ENCODE data around the gene AOAH. TPM values are rescaled to one million over a fixed set of nuclear protein-coding genes. Genes with fewer than 3 reads are reported as not detected.

Gene AOAH
- total and polyA plus RNA-seq, 2 donors (not counting 3 experiments of a cell fraction or from before 2014, with no cell fraction given), result not detected

DNA sequence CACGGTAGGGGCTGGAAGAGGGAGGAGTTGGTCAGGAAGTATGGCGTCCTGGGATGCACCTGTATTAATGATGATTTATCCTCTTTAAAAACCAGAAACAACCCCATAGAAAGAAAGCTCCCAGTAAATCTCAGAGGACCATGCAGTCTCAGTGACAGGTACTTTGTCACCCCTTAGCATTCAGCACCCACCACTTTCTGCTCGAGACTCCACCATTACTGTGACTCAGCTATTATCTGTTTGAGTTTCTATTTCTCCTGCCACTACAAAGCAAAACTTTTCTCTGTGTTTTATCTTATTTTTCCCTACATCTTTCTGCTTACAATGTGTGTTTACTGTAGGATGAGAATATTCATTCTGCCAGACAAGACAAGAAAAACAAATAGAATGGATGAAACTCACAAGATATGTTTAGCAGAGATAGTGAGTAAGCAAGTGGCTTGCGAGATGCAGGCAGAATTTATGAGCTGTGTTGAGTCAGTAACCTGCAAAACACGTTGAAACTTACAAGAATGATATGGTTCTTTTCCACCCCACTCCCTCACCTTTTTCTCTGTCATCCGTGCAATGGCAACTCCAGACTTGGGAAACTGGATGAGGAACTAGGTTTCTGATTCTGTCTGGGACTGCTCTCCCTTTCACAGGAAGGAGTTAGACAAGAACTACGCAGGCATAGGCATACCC lies 127.1 kb downstream of the AOAH start:
- TF ChIP-seq POLR2A (IDR thresholded peaks at IDR 0.05; ENCODE audit: low read depth, low read length), result no peak
- no peak for TF ChIP-seq EZH2 (IDR thresholded peaks at IDR 0.05; ENCODE audit: borderline replicate concordance, low read depth, low read length, severe bottlenecking)
- no peak for TF ChIP-seq FOS (IDR thresholded peaks at IDR 0.05; ENCODE audit: borderline replicate concordance, insufficient read depth, low read length)
- TF ChIP-seq, protein P1, sequence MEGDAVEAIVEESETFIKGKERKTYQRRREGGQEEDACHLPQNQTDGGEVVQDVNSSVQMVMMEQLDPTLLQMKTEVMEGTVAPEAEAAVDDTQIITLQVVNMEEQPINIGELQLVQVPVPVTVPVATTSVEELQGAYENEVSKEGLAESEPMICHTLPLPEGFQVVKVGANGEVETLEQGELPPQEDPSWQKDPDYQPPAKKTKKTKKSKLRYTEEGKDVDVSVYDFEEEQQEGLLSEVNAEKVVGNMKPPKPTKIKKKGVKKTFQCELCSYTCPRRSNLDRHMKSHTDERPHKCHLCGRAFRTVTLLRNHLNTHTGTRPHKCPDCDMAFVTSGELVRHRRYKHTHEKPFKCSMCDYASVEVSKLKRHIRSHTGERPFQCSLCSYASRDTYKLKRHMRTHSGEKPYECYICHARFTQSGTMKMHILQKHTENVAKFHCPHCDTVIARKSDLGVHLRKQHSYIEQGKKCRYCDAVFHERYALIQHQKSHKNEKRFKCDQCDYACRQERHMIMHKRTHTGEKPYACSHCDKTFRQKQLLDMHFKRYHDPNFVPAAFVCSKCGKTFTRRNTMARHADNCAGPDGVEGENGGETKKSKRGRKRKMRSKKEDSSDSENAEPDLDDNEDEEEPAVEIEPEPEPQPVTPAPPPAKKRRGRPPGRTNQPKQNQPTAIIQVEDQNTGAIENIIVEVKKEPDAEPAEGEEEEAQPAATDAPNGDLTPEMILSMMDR (IDR thresholded peaks at IDR 0.05; ENCODE audit: extremely low read depth in 1 of 2, insufficient read depth in 1 of 2, low read depth in 1 of 2, low read length in 2 of 2), result no peak
- TF ChIP-seq MYC (IDR thresholded peaks at IDR 0.05; ENCODE audit: low read depth, low read length), result no peak
- no peak for TF ChIP-seq POLR2AphosphoS5 (IDR thresholded peaks at IDR 0.05; ENCODE audit: insufficient read depth, low read depth, low read length)
- TF ChIP-seq JUN (IDR thresholded peaks at IDR 0.05; ENCODE audit: borderline replicate concordance, insufficient read depth, insufficient read length, low read depth), result no peak
- TF ChIP-seq, protein P2, sequence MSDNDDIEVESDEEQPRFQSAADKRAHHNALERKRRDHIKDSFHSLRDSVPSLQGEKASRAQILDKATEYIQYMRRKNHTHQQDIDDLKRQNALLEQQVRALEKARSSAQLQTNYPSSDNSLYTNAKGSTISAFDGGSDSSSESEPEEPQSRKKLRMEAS (IDR thresholded peaks at IDR 0.05; ENCODE audit: insufficient read depth, insufficient read length), result no peak
- TF ChIP-seq GATA2 (IDR thresholded peaks at IDR 0.05; ENCODE audit: insufficient read depth, insufficient read length, low read depth, low read length), result no peak
- DNase-seq (ENCODE audit: low read depth, low spot score) (no peak), FAIRE-seq (no peak)
- Histone ChIP-seq H3K36me3 (ENCODE audit: control insufficient read depth in 2 of 2, extremely low read depth in 1 of 2, insufficient read depth in 2 of 2, low read length in 2 of 2) (no peaks in the 10 kb centered on the region), H3K9me1 (replicated peaks; ENCODE audit: control insufficient read depth, extremely low read depth, insufficient read depth, low read length) (no peaks in the 10 kb centered on the region), H3K4me2 (ENCODE audit: insufficient read depth, low read length) (no peak overlapping the region), H3K4me3 (replicated peaks in 1 of 3; ENCODE audit: insufficient read depth in 1 of 3, low read depth in 1 of 3, low read length in 3 of 3) (no peak overlapping the region), H3K79me2 (ENCODE audit: control insufficient read depth, insufficient read depth, low read length) (no peaks in the 10 kb centered on the region), H3K9ac (replicated peaks; ENCODE audit: extremely low read depth, insufficient read depth, low read length) (no peak overlapping the region), H3K27me3 (ENCODE audit: control insufficient read depth in 2 of 2, insufficient read depth in 2 of 2, low read length in 2 of 2) (no peaks in the 10 kb centered on the region), H2AFZ (ENCODE audit: low read depth, low read length) (no peak overlapping the region), H4K20me1 (replicated peaks; ENCODE audit: control insufficient read depth, extremely low read depth, insufficient read depth, low read length) (no peaks in the 10 kb centered on the region), H3K4me1 (ENCODE audit: control insufficient read depth, extremely low read depth, insufficient read depth, low read length) (no peaks in the 10 kb centered on the region), H3K27ac (ENCODE audit: insufficient read depth, low read depth, low read length) (no peak overlapping the region), H3K9me3 (replicated peaks; ENCODE audit: control insufficient read depth, insufficient read depth, low read length) (no peaks in the 10 kb centered on the region)
- BruUV-seq (replicated peaks), result no TSS peak
- dilution Hi-C loops (cut with MboI; ENCODE audit: extremely low pct_ligation_motif_present, low sequenced_read_pairs), result no loop called here
- intact Hi-C loops (cut with micrococcal nuclease), result no loop called here
- CTCF ChIA-PET, result no interaction called here
- POLR2A ChIA-PET, result no interaction called here

All from endothelial cell of umbilical vein (primary cell).